ENCODE measurements around the gene ARRDC1. TPM values are rescaled to one million over a fixed set of nuclear protein-coding genes. Genes with fewer than 3 reads are reported as not detected.

ARRDC1 gene
- total RNA-seq, 1 donor from 2014 or later, result 28.7 TPM

DNA sequence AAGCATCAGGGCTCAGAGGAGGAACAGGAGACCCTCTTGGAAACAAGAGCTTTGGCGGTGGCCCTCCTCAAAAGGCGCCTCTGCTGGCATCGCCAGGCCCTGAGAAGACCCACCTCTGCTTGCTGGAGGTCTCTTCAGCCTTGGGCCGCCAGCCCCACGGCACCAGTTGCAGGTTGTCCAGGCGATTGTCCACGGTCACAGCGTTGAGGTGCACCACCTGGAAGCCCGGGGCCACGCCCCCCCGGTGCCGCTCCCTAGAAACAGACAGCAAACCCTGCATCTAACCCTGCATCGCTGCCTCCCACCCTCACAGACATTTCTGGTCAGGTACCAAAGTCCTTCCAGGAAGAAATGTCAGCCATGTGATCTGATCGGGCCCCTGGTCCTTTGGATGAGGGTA, 18.6 kb upstream of the ARRDC1 start:
- no peak for DNase-seq (ENCODE audit: extremely low spot score, unreplicated experiment)
- TF ChIP-seq, protein P1, sequence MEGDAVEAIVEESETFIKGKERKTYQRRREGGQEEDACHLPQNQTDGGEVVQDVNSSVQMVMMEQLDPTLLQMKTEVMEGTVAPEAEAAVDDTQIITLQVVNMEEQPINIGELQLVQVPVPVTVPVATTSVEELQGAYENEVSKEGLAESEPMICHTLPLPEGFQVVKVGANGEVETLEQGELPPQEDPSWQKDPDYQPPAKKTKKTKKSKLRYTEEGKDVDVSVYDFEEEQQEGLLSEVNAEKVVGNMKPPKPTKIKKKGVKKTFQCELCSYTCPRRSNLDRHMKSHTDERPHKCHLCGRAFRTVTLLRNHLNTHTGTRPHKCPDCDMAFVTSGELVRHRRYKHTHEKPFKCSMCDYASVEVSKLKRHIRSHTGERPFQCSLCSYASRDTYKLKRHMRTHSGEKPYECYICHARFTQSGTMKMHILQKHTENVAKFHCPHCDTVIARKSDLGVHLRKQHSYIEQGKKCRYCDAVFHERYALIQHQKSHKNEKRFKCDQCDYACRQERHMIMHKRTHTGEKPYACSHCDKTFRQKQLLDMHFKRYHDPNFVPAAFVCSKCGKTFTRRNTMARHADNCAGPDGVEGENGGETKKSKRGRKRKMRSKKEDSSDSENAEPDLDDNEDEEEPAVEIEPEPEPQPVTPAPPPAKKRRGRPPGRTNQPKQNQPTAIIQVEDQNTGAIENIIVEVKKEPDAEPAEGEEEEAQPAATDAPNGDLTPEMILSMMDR (IDR thresholded peaks at IDR 0.05), result no peak
- Mint-ChIP-seq H3K9me3 (ENCODE audit: unreplicated experiment) (no peaks in the 10 kb centered on the region), H3K4me3 (ENCODE audit: unreplicated experiment) (no peak overlapping the region), H3K27ac (ENCODE audit: unreplicated experiment) (no peak overlapping the region), H3K36me3 (ENCODE audit: unreplicated experiment) (peaks cover 23% of the 10 kb centered on the region), H3K27me3 (ENCODE audit: unreplicated experiment) (no peaks in the 10 kb centered on the region), H3K4me1 (ENCODE audit: unreplicated experiment) (peaks cover 11% of the 10 kb centered on the region)

DNA sequence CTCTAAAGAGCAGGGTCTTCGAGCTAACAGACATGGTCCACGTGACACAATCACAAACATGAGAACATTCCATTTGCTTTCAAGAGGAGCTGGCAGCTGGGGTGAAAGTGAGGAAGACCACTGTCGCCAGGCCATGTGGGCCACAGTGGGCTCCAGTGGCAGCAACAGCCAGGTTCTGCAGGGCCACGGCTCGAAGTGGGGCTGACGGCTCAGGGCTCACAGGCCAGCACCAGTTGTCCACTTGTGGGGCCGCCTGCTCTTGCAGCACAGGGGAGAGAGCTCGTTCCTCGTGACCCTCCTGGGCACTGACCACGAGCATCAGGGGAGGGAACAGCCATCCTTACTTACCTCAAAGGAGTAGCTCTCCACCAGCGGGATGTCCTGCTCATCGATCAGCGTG, 17.2 kb upstream of the ARRDC1 start:
- Mint-ChIP-seq H3K27me3 (ENCODE audit: unreplicated experiment) (no peaks in the 10 kb centered on the region), H3K27ac (ENCODE audit: unreplicated experiment) (no peak overlapping the region), H3K4me1 (ENCODE audit: unreplicated experiment) (peaks cover 11% of the 10 kb centered on the region), H3K36me3 (ENCODE audit: unreplicated experiment) (peaks cover 15% of the 10 kb centered on the region), H3K4me3 (ENCODE audit: unreplicated experiment) (no peak overlapping the region), H3K9me3 (ENCODE audit: unreplicated experiment) (no peaks in the 10 kb centered on the region)
- TF ChIP-seq, protein P1 (IDR thresholded peaks at IDR 0.05), result no peak
- DNase-seq (ENCODE audit: extremely low spot score, unreplicated experiment), result no peak

DNA sequence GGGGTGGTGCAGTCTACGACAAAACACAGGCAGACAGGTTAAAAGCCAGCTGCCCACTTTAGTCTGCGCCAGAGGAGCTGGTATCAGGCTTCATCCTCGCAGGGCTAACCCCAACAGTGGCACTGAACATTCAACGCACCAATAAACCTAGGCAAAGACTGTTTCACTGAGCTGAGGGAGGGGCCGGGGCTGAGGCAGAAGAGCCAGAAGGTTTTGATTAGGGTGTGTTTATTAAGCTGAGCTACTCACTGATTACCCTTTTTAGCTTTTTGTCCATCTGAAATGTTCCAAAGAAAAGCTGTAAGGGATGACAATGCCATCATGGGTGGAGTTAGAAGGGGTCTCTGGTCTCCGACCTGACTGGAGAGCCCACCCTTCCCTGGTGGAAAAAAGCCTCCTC, 16.6 kb upstream of the ARRDC1 start:
- Mint-ChIP-seq H3K9me3 (ENCODE audit: unreplicated experiment) (no peaks in the 10 kb centered on the region), H3K27me3 (ENCODE audit: unreplicated experiment) (no peaks in the 10 kb centered on the region), H3K27ac (ENCODE audit: unreplicated experiment) (no peak overlapping the region), H3K36me3 (ENCODE audit: unreplicated experiment) (peaks cover 15% of the 10 kb centered on the region), H3K4me1 (ENCODE audit: unreplicated experiment) (peaks cover 11% of the 10 kb centered on the region), H3K4me3 (ENCODE audit: unreplicated experiment) (peak overlapping the region; percentile 79)
- TF ChIP-seq, protein P1 (IDR thresholded peaks at IDR 0.05), result no peak
- no peak for DNase-seq (ENCODE audit: extremely low spot score, unreplicated experiment)

DNA sequence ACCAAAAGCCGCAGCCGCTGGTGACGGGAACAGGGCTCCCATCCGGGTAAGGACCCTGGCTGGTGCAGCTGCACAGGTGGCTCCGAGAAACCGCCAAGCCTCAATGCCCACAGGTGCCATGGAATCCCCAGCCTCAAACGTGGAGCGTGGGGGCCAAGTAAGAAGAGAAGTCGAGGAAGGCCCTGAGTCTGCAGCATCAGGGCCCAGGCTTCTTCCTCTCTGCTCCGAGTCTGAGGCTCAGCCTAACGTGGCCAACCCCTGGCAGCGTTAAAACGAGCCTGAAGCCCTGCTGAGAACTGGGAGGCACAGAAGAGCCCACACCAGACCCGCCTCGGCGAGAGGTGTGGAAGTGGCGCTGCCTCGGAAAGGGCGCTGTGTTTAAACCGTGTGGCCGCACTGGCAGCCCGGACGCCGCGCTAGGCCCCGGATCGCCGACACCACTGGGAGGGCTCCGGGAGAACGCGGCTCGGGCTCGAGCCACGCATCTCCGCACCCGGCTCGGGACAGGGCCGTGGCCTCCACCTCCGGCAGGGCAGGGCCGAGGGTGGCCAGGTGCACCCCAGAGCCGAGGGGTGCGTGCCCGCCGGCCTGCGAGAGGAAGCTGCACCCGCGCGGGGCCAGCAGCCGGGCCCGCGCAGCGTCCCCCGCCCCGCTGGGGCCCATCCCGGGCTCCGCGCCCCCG, 15.9 kb upstream of the ARRDC1 start:
- no peaks in the 10 kb centered on the region for H3K27me3 Mint-ChIP-seq (ENCODE audit: unreplicated experiment)
- H3K27ac Mint-ChIP-seq (ENCODE audit: unreplicated experiment), result no peak overlapping the region
- no peaks in the 10 kb centered on the region for H3K9me3 Mint-ChIP-seq (ENCODE audit: unreplicated experiment)
- peaks cover 11% of the 10 kb centered on the region for H3K4me1 Mint-ChIP-seq (ENCODE audit: unreplicated experiment)
- H3K4me3 Mint-ChIP-seq (ENCODE audit: unreplicated experiment), result peak overlapping the region; percentile 79
- peaks cover 15% of the 10 kb centered on the region for H3K36me3 Mint-ChIP-seq (ENCODE audit: unreplicated experiment)
- TF ChIP-seq, protein P1 (IDR thresholded peaks at IDR 0.05), result no peak
- no peak for DNase-seq (ENCODE audit: extremely low spot score, unreplicated experiment)

DNA sequence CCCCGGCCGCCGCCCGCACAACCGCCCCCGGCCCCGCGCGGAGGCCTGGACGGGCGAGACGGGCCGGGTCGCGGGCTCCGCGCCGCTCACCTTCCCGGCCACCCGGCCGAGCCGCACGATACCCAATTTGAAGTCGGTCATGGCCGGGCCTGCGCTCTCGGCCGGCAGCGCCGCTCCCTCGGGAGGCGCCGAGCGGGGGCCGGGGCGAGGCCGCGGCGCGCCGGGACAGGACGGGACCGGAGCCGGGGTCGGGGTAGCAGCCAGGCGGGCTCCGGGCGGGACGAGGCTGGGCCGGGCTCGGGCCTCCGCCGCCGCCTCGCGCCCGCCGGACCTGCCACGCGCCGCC, 15.4 kb upstream of the ARRDC1 start:
- no peaks in the 10 kb centered on the region for H3K27me3 Mint-ChIP-seq (ENCODE audit: unreplicated experiment)
- H3K4me3 Mint-ChIP-seq (ENCODE audit: unreplicated experiment), result no peak overlapping the region
- peaks cover 11% of the 10 kb centered on the region for H3K4me1 Mint-ChIP-seq (ENCODE audit: unreplicated experiment)
- H3K36me3 Mint-ChIP-seq (ENCODE audit: unreplicated experiment), result peaks cover 12% of the 10 kb centered on the region
- no peak for DNase-seq (ENCODE audit: extremely low spot score, unreplicated experiment)
- H3K27ac Mint-ChIP-seq (ENCODE audit: unreplicated experiment), result no peak overlapping the region
- H3K9me3 Mint-ChIP-seq (ENCODE audit: unreplicated experiment), result no peaks in the 10 kb centered on the region
- TF ChIP-seq, protein P1 (IDR thresholded peaks at IDR 0.05), result no peak
